Vagina (tissue), 2 donors: ENCODE data around the gene CD226.

Experiments
- CTCF ChIP-seq, 3 experiments: fragments of 450-650 bp in 2 of 3; fragments of 200-600 bp in 1 of 3; sonication (generic) in 1 of 3; IDR thresholded peaks; one replicate each; pipeline ENCODE4 v1.5.1; 2017 to 2019; ENCODE audit warnings: antibody characterized with exemption in 3 of 3, mild to moderate bottlenecking in 2 of 3, moderate library complexity in 2 of 3
- POLR2A ChIP-seq, 2 donors: fragments of 450-650 bp; IDR thresholded peaks; one replicate each; pipeline ENCODE4 v1.6.1; 2017; ENCODE audit warnings: antibody characterized with exemption in 2 of 2, mild to moderate bottlenecking in 2 of 2, moderate library complexity in 2 of 2
- POLR2AphosphoS5 ChIP-seq, 2 donors: sonication (generic); formaldehyde crosslinking; IDR thresholded peaks; one replicate each; pipeline ENCODE4 v1.9.0; 2017; ENCODE audit warnings: antibody characterized with exemption in 2 of 2, mild to moderate bottlenecking in 2 of 2, low read depth in 1 of 2; ENCODE audit not compliant: insufficient read depth in 1 of 2

- no peak for TF ChIP-seq CTCF (IDR thresholded peaks at IDR 0.05)
- TF ChIP-seq POLR2AphosphoS5 (IDR thresholded peaks at IDR 0.05; ENCODE audit: insufficient read depth in 1 of 2, low read depth in 1 of 2), result no peak
- TF ChIP-seq POLR2A (IDR thresholded peaks at IDR 0.05), result no peak
Measured at GRCh38 chr18:69987870-69988269, 40.2 kb upstream of the CD226 start.
